ENCODE results near the gene COG2.
"Not testable (repeated sequence)": the region's sequence is repeated elsewhere in the genome, so short reads cannot be mapped to it uniquely, and the experiment has no call there.

Gene COG2

GRCh38 chr1:230703679-230704385, 61.6 kb downstream of the COG2 start:
- no peak for DNase-seq

- DNase-seq: no peak
These were observed 62.5 kb downstream of the COG2 start for GRCh38 chr1:230704830-230705229.

- no peak for DNase-seq
These were observed 63.2 kb downstream of the COG2 start for GRCh38 chr1:230705289-230706019.

GRCh38 chr1:230706020-230706699, 63.9 kb downstream of the COG2 start:
- no peak for DNase-seq

GRCh38 chr1:230706887-230707731, 64.8 kb downstream of the COG2 start:
- no peak for DNase-seq

- DNase-seq: no peak
These were observed 65.7 kb downstream of the COG2 start for GRCh38 chr1:230707732-230708630.

- DNase-seq: no peak
These were observed 66.6 kb downstream of the COG2 start for GRCh38 chr1:230708631-230709580.

GRCh38 chr1:230709619-230710542, 67.6 kb downstream of the COG2 start:
- no peak for DNase-seq

- no peak for DNase-seq
These were observed 68.2 kb downstream of the COG2 start for GRCh38 chr1:230710543-230710904.

- no peak for DNase-seq
These were observed 69.0 kb downstream of the COG2 start for GRCh38 chr1:230711245-230711644.

- DNase-seq: no peak
These were observed 70.2 kb downstream of the COG2 start for GRCh38 chr1:230712470-230712942.

- DNase-seq: no peak
These were observed 70.9 kb downstream of the COG2 start for GRCh38 chr1:230713138-230713537.

GRCh38 chr1:230713547-230713914, 71.2 kb downstream of the COG2 start:
- no peak for DNase-seq

GRCh38 chr1:230713915-230714764, 71.9 kb downstream of the COG2 start, which contains the start of gene AGT:
AGT (minus strand) TSS chr1:230714122; CDS start chr1:230710823, 3,299 bp downstream.
- no peak for DNase-seq

GRCh38 chr1:230715510-230715909, 73.2 kb downstream of the COG2 start:
- DNase-seq: no peak

GRCh38 chr1:230716453-230716852, 74.2 kb downstream of the COG2 start:
- DNase-seq: not testable (repeated sequence)

GRCh38 chr1:230717251-230717650, 75.0 kb downstream of the COG2 start:
- no peak for DNase-seq

- DNase-seq: not testable (repeated sequence)
These were observed 79.7 kb downstream of the COG2 start for GRCh38 chr1:230721849-230722522.
